Kidney (tissue), 14 donors: Measurements from ENCODE around the gene HBS1L. TPM values are rescaled to one million over a fixed set of nuclear protein-coding genes. Genes with fewer than 3 reads are reported as not detected.

ENCODE experiments used
- DNase-seq, 5 donors: peaks; one replicate each; pipeline ENCODE4 v3.0.0-alpha.2; 2013 to 2020
- FAIRE-seq: peaks from 2 replicates; lab custom pipeline; 2012; peaks lifted over from hg19 to GRCh38; lab: Jason Lieb, UNC
- H3K27ac ChIP-seq, 2 donors: one replicate each; pipeline ENCODE4 v1.7.0; 2013; ENCODE audit warnings: low read depth in 2 of 2, low read length in 2 of 2, inconsistent platforms in 1 of 2
- H3K27me3 ChIP-seq: one replicate; pipeline ENCODE4 v1.7.1; 2013; ENCODE audit warnings: low read length, inconsistent platforms; ENCODE audit not compliant: control insufficient read depth, insufficient read depth
- H3K36me3 ChIP-seq, 3 donors: one replicate each; pipeline versions ENCODE4 v1.7.0 to v1.7.1; 2013; ENCODE audit warnings: low read length in 3 of 3, control low read depth in 1 of 3, inconsistent platforms in 1 of 3; ENCODE audit not compliant: insufficient read depth in 3 of 3, control insufficient read depth in 2 of 3
- H3K4me1 ChIP-seq, 3 donors: one replicate each; pipeline versions ENCODE4 v1.7.0 to v1.7.1; 2013; ENCODE audit warnings: low read length in 3 of 3, inconsistent platforms in 1 of 3, low read depth in 1 of 3; ENCODE audit not compliant: control insufficient read depth in 2 of 3, insufficient read depth in 2 of 3
- H3K4me3 ChIP-seq, 3 donors: one replicate each; pipeline versions ENCODE4 v1.7.0 to v1.8.1; 2013; ENCODE audit warnings: low read length in 3 of 3, control low read depth in 1 of 3, inconsistent platforms in 1 of 3
- H3K9ac ChIP-seq, 3 donors: one replicate each; pipeline versions ENCODE4 v1.7.0 to v1.7.1; 2013; ENCODE audit warnings: low read length in 3 of 3, control low read depth in 1 of 3, inconsistent platforms in 1 of 3
- H3K9me3 ChIP-seq, 3 donors: one replicate each; pipeline versions ENCODE4 v1.7.0 to v1.7.1; 2013; ENCODE audit warnings: low read length in 3 of 3, control low read depth in 1 of 3, inconsistent platforms in 1 of 3; ENCODE audit not compliant: control insufficient read depth in 2 of 3, insufficient read depth in 1 of 3
- intact Hi-C: fragments of 100-400 bp; cut with DNase I; formaldehyde crosslinking; loops from one replicate; pipeline ENCODE4 v1.11.1; 2022
- polyA plus RNA-seq: library from polyadenylated mRNA; stranded (reverse); fragments of 350-450 nt; fragmentation: Illumina TruSeq; extraction: RNeasy Lipid Tissue Mini Kit (QIAGEN cat#74804); gene quantifications from one replicate; pipeline ENCODE4 v1.2.3, GENCODE V29; 2014; ENCODE audit warnings: low read depth, low replicate concordance; ENCODE audit not compliant: insufficient read depth
- total RNA-seq: library from RNA; stranded (reverse); fragmentation: NEBNext Ultra II Directional; extraction: Animal tissue kit (Norgen Biotek cat#: 25700); gene quantifications from one replicate; pipeline ENCODE4 v1.2.1, GENCODE V29; 2021
- TF ChIP-seq, protein P1 (sequence below): IDR thresholded peaks from 3 replicates; pipeline ENCODE4 v1.5.1; 2012; ENCODE audit warnings: mild to moderate bottlenecking, moderate library complexity, borderline replicate concordance; ENCODE audit not compliant: insufficient read depth; ENCODE audit errors: extremely low read depth
- donor health status: control.
- donor health status: control.
- donor health status: control.
- donor health status: control.
- donor health status: control.
- donor health status: DM: yes; HTN: yes; CAD: no.
- donor health status: Normal renal cell carcinoma (clear cell type).

Gene HBS1L
- total and polyA plus RNA-seq, 2 donors from 2014 or later: 21.0 to 59.1 TPM

DNA sequence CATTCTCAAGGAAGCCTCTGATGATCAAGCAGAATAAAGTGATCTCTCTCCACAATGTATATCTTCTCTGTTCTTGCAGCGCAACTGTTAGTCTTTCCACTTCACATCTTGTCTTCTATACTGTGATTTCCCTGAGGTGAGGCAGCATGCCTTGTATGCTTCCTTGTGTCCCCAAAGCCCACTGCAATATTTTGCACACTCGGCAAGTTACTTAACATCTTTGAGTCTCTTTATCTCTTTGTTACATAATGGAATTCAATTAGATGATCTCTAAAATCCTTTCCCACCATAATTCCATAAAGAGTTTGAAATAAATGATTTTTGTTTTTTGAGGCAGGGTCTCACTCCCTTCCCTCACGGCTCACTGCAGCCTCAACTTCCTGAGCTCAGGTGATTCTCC, 64.4 kb downstream of the HBS1L start:
- no peaks in the 10 kb centered on the region for H3K27me3 ChIP-seq
- H3K9me3 ChIP-seq: no peaks in the 10 kb centered on the region
- no peaks in the 10 kb centered on the region for H3K4me1 ChIP-seq
- intact Hi-C loops: no loop called here
- TF ChIP-seq, protein P1, sequence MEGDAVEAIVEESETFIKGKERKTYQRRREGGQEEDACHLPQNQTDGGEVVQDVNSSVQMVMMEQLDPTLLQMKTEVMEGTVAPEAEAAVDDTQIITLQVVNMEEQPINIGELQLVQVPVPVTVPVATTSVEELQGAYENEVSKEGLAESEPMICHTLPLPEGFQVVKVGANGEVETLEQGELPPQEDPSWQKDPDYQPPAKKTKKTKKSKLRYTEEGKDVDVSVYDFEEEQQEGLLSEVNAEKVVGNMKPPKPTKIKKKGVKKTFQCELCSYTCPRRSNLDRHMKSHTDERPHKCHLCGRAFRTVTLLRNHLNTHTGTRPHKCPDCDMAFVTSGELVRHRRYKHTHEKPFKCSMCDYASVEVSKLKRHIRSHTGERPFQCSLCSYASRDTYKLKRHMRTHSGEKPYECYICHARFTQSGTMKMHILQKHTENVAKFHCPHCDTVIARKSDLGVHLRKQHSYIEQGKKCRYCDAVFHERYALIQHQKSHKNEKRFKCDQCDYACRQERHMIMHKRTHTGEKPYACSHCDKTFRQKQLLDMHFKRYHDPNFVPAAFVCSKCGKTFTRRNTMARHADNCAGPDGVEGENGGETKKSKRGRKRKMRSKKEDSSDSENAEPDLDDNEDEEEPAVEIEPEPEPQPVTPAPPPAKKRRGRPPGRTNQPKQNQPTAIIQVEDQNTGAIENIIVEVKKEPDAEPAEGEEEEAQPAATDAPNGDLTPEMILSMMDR: no peak
- no peak overlapping the region for H3K4me3 ChIP-seq
- peaks cover 2 to 9% (median 2%) of the 10 kb centered on the region in 3 donors for H3K36me3 ChIP-seq
- FAIRE-seq (no peak), DNase-seq (no peak)
- H3K27ac ChIP-seq: no peak overlapping the region
- H3K9ac ChIP-seq: no peak overlapping the region

DNA sequence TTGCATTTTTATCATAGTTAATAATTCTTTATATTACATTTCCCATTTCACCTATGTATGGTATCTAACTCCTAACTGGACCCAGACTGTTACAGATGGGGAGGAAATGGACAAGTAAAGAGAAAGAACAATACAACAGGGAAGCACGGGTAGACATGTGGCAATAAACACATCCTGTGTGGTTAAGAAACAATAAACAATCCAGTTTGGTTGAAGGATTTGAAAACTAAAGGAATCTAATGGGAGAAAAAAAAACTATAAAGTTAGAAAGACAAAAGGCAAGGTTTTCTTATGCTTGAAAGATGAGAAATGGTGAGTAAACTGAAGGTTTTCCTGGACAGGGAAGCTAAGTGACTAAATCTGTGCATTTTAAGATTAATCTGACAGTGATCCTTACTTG, 69.8 kb downstream of the HBS1L start:
- no peaks in the 10 kb centered on the region for H3K4me1 ChIP-seq
- no peak for DNase-seq
- TF ChIP-seq, protein P1: no peak
- FAIRE-seq: no peak
- no peak overlapping the region for H3K4me3 ChIP-seq
- H3K27me3 ChIP-seq: no peaks in the 10 kb centered on the region
- H3K9me3 ChIP-seq: no peaks in the 10 kb centered on the region
- peaks cover 11 to 34% (median 12%) of the 10 kb centered on the region in 3 donors for H3K36me3 ChIP-seq
- intact Hi-C loops: no loop called here
- H3K27ac ChIP-seq: no peak overlapping the region
- H3K9ac ChIP-seq: no peak overlapping the region

DNA sequence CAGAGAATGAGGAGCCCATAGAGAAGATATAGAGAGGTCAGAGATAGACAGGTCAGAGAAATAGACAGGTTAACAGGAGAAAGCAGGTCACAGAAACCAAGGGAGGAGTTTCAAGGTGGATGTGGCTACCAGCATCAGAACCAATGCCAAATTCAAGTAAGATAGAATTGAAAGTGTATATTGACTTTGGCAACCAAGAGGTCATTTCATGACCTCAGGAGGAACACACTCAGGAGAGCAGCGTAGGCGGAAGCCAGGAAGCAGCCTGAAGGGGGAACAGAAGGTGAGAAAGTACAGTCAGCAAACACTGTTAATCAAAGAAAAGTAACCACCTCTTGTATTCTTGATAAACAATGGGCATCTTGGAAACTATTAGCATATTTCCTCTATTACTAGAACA, 70.8 kb downstream of the HBS1L start:
- TF ChIP-seq, protein P1: no peak
- intact Hi-C loops: no loop called here
- DNase-seq (no peak), FAIRE-seq (no peak)
- Histone ChIP-seq H3K9ac (no peak overlapping the region), H3K27me3 (no peaks in the 10 kb centered on the region), H3K27ac (no peak overlapping the region), H3K4me3 (no peak overlapping the region), H3K4me1 (no peaks in the 10 kb centered on the region), H3K36me3 (peaks cover 11 to 38% (median 12%) of the 10 kb centered on the region in 3 donors), H3K9me3 (no peaks in the 10 kb centered on the region)

DNA sequence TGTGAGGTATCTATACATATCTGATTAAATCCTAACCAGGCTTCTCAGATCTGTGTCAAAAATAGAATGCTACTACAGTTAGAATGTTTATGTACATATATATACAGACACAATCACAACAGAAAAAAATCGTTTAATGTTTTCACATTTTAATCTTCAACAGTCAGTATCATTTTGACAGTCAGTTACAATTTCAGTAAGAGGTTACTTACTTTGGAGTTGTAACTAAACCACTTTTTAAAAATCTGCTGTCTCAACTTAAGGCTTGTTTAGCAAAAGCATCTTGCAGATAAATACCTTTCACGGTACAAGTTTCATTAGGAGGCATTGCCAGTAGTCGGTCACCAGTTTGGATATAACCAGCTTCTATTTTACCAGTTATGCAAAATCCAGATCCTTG, 72.5 kb downstream of the HBS1L start:
- no peak for FAIRE-seq
- Histone ChIP-seq H3K4me3 (no peak overlapping the region), H3K9me3 (no peaks in the 10 kb centered on the region), H3K9ac (no peak overlapping the region), H3K36me3 (peaks cover 11 to 42% (median 12%) of the 10 kb centered on the region in 3 donors), H3K27ac (no peak overlapping the region), H3K4me1 (no peaks in the 10 kb centered on the region), H3K27me3 (no peaks in the 10 kb centered on the region)
- TF ChIP-seq, protein P1: no peak
- intact Hi-C loops: no loop called here
- no peak for DNase-seq
